ENCODE data around the gene DAB1. TPM values are rescaled to one million over a fixed set of nuclear protein-coding genes. Genes with fewer than 3 reads are reported as not detected.

Gene DAB1
- total RNA-seq, 5 donors from 2014 or later (not counting 1 experiment from before 2014, with no cell fraction given), result 0.82 to 3.7 (median 1.5) TPM

DNA sequence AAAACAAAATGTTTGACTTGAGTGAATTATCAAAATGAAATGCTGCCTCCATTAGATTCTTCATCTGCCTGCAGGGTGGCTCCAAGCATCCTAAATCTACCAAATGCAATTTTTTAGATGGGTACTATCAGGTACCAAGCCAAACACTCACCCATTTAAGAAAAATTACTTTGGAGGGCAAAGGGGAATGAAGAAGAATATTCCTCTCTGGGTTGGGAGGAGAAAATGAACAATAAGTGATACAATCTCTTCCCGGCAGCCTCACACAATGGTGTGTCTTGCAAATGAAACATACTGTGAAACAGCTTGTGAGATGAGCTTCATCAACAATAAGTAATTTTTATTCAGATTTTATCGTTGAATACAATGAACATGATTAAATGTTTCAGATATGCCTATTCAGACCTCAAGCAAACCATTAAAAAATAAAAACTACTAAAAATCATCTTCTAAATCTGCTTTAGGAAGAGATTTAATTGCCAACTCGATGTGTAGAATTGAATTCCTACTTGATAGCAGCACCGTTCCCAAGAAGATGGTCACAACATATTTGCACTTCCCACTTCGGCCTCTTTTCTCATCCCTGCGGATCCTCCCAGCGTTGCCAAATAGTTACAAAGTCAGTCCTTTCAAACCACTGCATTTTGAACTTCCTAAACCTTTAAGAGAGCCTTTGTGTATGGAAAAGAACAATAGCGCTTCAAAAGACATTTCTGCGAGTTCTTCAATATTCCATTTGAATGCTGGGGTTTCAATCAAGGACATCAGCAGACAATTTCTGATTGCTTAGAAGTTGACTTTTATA is 2.7 kb downstream of the DAB1 start:
- H3K27me3 ChIP-seq (replicated peaks in 1 of 2; ENCODE audit: control insufficient read depth in 2 of 2, extremely low read depth in 1 of 2, insufficient read depth in 2 of 2, low read length in 1 of 2), result peaks cover 9 to 23% of the 10 kb centered on the region in 2 experiments
- no peak for DNase-seq
- no peak overlapping the region for H3K4me3 ChIP-seq (ENCODE audit: control insufficient read depth in 1 of 2, extremely low read depth in 1 of 2, low read length in 1 of 2)
- no peaks in the 10 kb centered on the region for H3K36me3 ChIP-seq (ENCODE audit: control insufficient read depth in 2 of 2, extremely low read depth in 1 of 2, insufficient read depth in 1 of 2, low read length in 1 of 2)
- H3K9me3 ChIP-seq, result no peaks in the 10 kb centered on the region
- H3K4me1 ChIP-seq (ENCODE audit: control insufficient read depth in 1 of 2, extremely low read depth in 1 of 2, insufficient read depth in 2 of 2, low read length in 2 of 2), result peaks cover 0 to 9% of the 10 kb centered on the region in 2 experiments
- ChIA-PET POLR2A (interaction anchor here in 1 of 2 donors (0.6 kb wide), 1 partner anchor 12 kb away, joined by 3 read pairs; no protein-coding TSS in a partner anchor), CTCF (no interaction called here)
- Mint-ChIP-seq H3K36me3 (no peaks in the 10 kb centered on the region), H3K27me3 (peaks cover 41 to 56% of the 10 kb centered on the region in 2 donors), H3K4me1 (peaks cover 0 to 14% (median 10%) of the 10 kb centered on the region in 3 donors), H3K27ac (no peak overlapping the region), H3K9me3 (no peaks in the 10 kb centered on the region), H3K4me3 (no peak overlapping the region)
- ATAC-seq (replicated peaks in 1 of 4), result no peak
- H3K27ac ChIP-seq (ENCODE audit: low read length), result no peak overlapping the region
- WGBS (ENCODE audit: insufficient coverage), result 19% methylated on average over 3 of the region's 9 CpGs

DNA sequence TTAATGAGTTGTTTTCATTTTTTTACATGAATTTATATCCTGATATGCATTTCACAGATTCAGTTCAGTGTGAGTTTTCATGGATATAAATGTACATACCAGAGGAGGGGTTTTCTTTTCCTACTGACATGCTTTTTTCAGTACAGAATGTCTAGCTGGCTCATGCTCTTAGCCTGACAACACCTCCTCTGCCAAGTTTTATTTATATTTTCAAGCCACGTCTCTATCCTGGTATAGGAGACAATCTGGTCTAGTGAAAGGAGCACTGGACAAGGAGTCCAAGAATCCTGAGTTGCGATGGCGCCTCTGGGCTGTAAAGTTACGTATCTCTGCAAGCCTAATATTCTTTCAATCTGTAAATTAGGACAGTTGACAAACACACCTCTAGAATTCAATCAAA is 4.9 kb downstream of the DAB1 start:
- Histone ChIP-seq H3K9me3 (no peaks in the 10 kb centered on the region), H3K4me1 (ENCODE audit: control insufficient read depth in 1 of 2, extremely low read depth in 1 of 2, insufficient read depth in 2 of 2, low read length in 2 of 2) (peaks cover 0 to 3% of the 10 kb centered on the region in 2 experiments), H3K36me3 (ENCODE audit: control insufficient read depth in 2 of 2, extremely low read depth in 1 of 2, insufficient read depth in 1 of 2, low read length in 1 of 2) (no peaks in the 10 kb centered on the region), H3K27ac (ENCODE audit: low read length) (no peak overlapping the region), H3K27me3 (replicated peaks in 1 of 2; ENCODE audit: control insufficient read depth in 2 of 2, extremely low read depth in 1 of 2, insufficient read depth in 2 of 2, low read length in 1 of 2) (peaks cover 7 to 16% of the 10 kb centered on the region in 2 experiments), H3K4me3 (ENCODE audit: control insufficient read depth in 1 of 2, extremely low read depth in 1 of 2, low read length in 1 of 2) (no peak overlapping the region)
- Mint-ChIP-seq H3K9me3 (no peaks in the 10 kb centered on the region), H3K4me3 (no peak overlapping the region), H3K4me1 (peaks cover 0 to 11% (median 5%) of the 10 kb centered on the region in 3 donors), H3K36me3 (no peaks in the 10 kb centered on the region), H3K27ac (no peak overlapping the region), H3K27me3 (peaks cover 27 to 43% of the 10 kb centered on the region in 2 donors)
- no peak for ATAC-seq (replicated peaks in 1 of 4)
- WGBS (ENCODE audit: insufficient coverage), result no CpG with 5 or more reads among the region's 4 CpGs
- POLR2A ChIA-PET, result no interaction called here
- CTCF ChIA-PET, result interaction anchor here in 1 of 2 donors (0.5 to 0.6 kb wide), 2 partner anchors 13 to 32 kb away, joined by 3 to 5 read pairs; no protein-coding TSS in a partner anchor
- no peak for DNase-seq

DNA sequence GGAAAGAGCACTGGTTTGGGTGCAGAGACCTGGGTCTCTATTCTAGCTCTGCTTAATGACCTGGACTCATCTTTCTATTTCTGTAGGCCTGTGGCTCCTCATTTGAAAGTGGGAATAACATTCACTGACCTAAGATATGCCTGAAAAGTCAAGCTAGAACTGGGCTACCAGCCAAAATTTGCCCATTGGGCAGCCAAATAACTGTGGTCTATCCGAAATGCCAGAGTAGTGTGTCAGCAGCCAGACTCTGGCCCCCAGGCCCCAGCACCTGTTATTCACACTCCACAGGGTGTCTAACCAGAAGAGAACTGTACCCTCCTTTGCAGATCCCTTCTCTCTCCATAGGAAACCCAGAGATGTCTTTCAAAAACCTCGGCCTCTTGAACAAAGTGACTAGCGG is 12.6 kb downstream of the DAB1 start:
- no peaks in the 10 kb centered on the region for H3K36me3 ChIP-seq (ENCODE audit: control insufficient read depth in 2 of 2, extremely low read depth in 1 of 2, insufficient read depth in 1 of 2, low read length in 1 of 2)
- no peak for DNase-seq
- POLR2A ChIA-PET, result no interaction called here
- no peak for ATAC-seq (replicated peaks in 1 of 4)
- no peaks in the 10 kb centered on the region for H3K4me1 ChIP-seq (ENCODE audit: control insufficient read depth in 1 of 2, extremely low read depth in 1 of 2, insufficient read depth in 2 of 2, low read length in 2 of 2)
- peaks cover 2 to 9% (median 4%) of the 10 kb centered on the region in 3 donors for H3K9me3 Mint-ChIP-seq
- no peak overlapping the region for H3K27ac Mint-ChIP-seq
- no peak overlapping the region for H3K4me3 ChIP-seq (ENCODE audit: control insufficient read depth in 1 of 2, extremely low read depth in 1 of 2, low read length in 1 of 2)
- peaks cover 4 to 9% of the 10 kb centered on the region in 2 donors for H3K27me3 Mint-ChIP-seq
- H3K36me3 Mint-ChIP-seq, result no peaks in the 10 kb centered on the region
- no peaks in the 10 kb centered on the region for H3K9me3 ChIP-seq
- CTCF ChIA-PET, result no interaction called here
- no peak overlapping the region for H3K27ac ChIP-seq (ENCODE audit: low read length)
- no peaks in the 10 kb centered on the region for H3K4me1 Mint-ChIP-seq
- no peak overlapping the region for H3K4me3 Mint-ChIP-seq
- peaks cover 0 to 4% of the 10 kb centered on the region in 2 experiments for H3K27me3 ChIP-seq (replicated peaks in 1 of 2; ENCODE audit: control insufficient read depth in 2 of 2, extremely low read depth in 1 of 2, insufficient read depth in 2 of 2, low read length in 1 of 2)
- WGBS (ENCODE audit: insufficient coverage), result 74% methylated on average over 3 of the region's 3 CpGs

DNA sequence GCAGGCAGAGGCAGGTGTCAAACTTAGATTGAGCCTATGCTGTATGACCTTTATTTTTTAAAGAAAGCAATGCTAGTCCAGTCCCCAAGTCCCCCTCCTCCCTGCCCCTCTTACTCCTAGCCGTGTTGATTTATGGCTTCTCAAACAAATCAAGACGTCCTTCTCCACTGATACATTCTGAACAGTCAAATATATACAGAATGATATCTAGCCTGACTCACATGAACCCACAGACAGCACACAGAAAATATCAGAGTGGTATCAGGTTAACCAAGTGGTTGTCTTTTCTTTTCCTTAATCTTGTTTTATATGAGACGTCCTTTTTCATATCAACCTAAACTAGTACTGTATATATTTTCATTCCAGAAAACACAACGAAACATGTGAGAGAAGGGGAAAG is 13.4 kb downstream of the DAB1 start:
- H3K36me3 Mint-ChIP-seq, result no peaks in the 10 kb centered on the region
- H3K4me3 Mint-ChIP-seq, result no peak overlapping the region
- ATAC-seq (replicated peaks in 1 of 4) (no peak), DNase-seq (no peak)
- H3K4me3 ChIP-seq (ENCODE audit: control insufficient read depth in 1 of 2, extremely low read depth in 1 of 2, low read length in 1 of 2), result no peak overlapping the region
- POLR2A ChIA-PET, result no interaction called here
- H3K27me3 Mint-ChIP-seq, result peaks cover 0 to 6% of the 10 kb centered on the region in 2 donors
- H3K9me3 Mint-ChIP-seq, result peaks cover 2 to 9% (median 4%) of the 10 kb centered on the region in 3 donors
- H3K4me1 Mint-ChIP-seq, result no peaks in the 10 kb centered on the region
- H3K27me3 ChIP-seq (replicated peaks in 1 of 2; ENCODE audit: control insufficient read depth in 2 of 2, extremely low read depth in 1 of 2, insufficient read depth in 2 of 2, low read length in 1 of 2), result peaks cover 0 to 4% of the 10 kb centered on the region in 2 experiments
- no peak overlapping the region for H3K27ac Mint-ChIP-seq
- no peaks in the 10 kb centered on the region for H3K9me3 ChIP-seq
- CTCF ChIA-PET, result no interaction called here
- H3K4me1 ChIP-seq (ENCODE audit: control insufficient read depth in 1 of 2, extremely low read depth in 1 of 2, insufficient read depth in 2 of 2, low read length in 2 of 2), result no peaks in the 10 kb centered on the region
- no peaks in the 10 kb centered on the region for H3K36me3 ChIP-seq (ENCODE audit: control insufficient read depth in 2 of 2, extremely low read depth in 1 of 2, insufficient read depth in 1 of 2, low read length in 1 of 2)
- no peak overlapping the region for H3K27ac ChIP-seq (ENCODE audit: low read length)
- WGBS (ENCODE audit: insufficient coverage), result 62% methylated on average over 2 of the region's 4 CpGs

DNA sequence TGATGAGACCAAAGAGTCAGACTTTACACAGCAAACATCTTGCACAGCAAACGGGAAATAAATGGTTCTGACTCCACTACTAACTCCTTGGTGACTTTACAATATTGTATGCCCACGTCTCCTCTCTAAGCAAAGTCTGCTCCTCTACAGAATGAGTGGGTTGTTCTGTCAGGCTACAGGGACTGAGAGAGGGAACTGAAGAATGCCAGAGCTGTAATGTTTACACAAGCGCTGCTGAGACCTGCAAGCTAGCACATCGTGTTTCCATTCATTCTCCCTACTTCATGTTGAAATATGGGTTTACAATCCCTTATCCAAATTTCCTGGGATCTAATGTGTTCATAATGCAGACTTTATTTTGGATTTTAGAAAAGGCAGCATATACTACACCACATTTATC is 15.9 kb downstream of the DAB1 start:
- peaks cover 0 to 6% of the 10 kb centered on the region in 2 donors for H3K27me3 Mint-ChIP-seq
- POLR2A ChIA-PET, result no interaction called here
- no CpG with 5 or more reads among the region's 4 CpGs for WGBS (ENCODE audit: insufficient coverage)
- peaks cover 2 to 9% (median 4%) of the 10 kb centered on the region in 3 donors for H3K9me3 Mint-ChIP-seq
- ATAC-seq (replicated peaks in 1 of 4) (no peak), DNase-seq (no peak)
- Histone ChIP-seq H3K4me1 (ENCODE audit: control insufficient read depth in 1 of 2, extremely low read depth in 1 of 2, insufficient read depth in 2 of 2, low read length in 2 of 2) (no peaks in the 10 kb centered on the region), H3K27ac (ENCODE audit: low read length) (no peak overlapping the region), H3K36me3 (ENCODE audit: control insufficient read depth in 2 of 2, extremely low read depth in 1 of 2, insufficient read depth in 1 of 2, low read length in 1 of 2) (no peaks in the 10 kb centered on the region), H3K4me3 (ENCODE audit: control insufficient read depth in 1 of 2, extremely low read depth in 1 of 2, low read length in 1 of 2) (no peak overlapping the region), H3K27me3 (replicated peaks in 1 of 2; ENCODE audit: control insufficient read depth in 2 of 2, extremely low read depth in 1 of 2, insufficient read depth in 2 of 2, low read length in 1 of 2) (peaks cover 0 to 4% of the 10 kb centered on the region in 2 experiments), H3K9me3 (no peaks in the 10 kb centered on the region)
- no peaks in the 10 kb centered on the region for H3K4me1 Mint-ChIP-seq
- no peak overlapping the region for H3K4me3 Mint-ChIP-seq
- CTCF ChIA-PET, result no interaction called here
- H3K36me3 Mint-ChIP-seq, result no peaks in the 10 kb centered on the region
- H3K27ac Mint-ChIP-seq, result no peak overlapping the region

DNA sequence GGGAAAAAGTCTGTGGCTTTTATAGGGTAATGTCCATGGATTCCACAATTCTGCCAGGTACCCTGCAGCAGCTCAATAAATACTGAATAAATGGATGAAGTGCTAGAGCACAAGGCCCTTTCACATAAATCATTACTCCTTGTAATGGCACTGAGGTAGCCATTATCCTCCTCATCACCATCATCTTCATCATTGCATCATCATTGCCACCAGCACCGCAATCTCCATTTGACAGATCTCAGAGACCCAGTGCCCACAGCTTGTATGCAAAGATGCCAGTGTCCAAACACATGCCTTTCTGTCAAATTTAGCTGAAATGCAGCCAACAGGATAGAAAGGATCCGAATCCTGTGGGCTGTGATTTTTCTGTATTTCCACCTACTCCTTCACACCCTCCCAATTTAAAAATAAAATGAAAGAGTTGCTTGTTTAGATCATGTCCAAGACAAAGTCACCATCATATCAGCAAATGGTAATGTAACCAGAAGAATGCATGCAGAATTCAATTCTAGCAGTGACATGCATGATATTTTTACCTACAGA is 17.4 kb downstream of the DAB1 start:
- WGBS (ENCODE audit: insufficient coverage), result 85% methylated on average over 1 of the region's 2 CpGs
- no peak for ATAC-seq (replicated peaks in 1 of 4)
- Mint-ChIP-seq H3K4me1 (no peaks in the 10 kb centered on the region), H3K27me3 (peaks cover 0 to 6% of the 10 kb centered on the region in 2 donors), H3K4me3 (no peak overlapping the region), H3K9me3 (peaks cover 0 to 4% (median 0%) of the 10 kb centered on the region in 3 donors), H3K36me3 (no peaks in the 10 kb centered on the region), H3K27ac (no peak overlapping the region)
- ChIA-PET CTCF (no interaction called here), POLR2A (no interaction called here)
- Histone ChIP-seq H3K4me3 (ENCODE audit: control insufficient read depth in 1 of 2, extremely low read depth in 1 of 2, low read length in 1 of 2) (no peak overlapping the region), H3K9me3 (no peaks in the 10 kb centered on the region), H3K27ac (ENCODE audit: low read length) (no peak overlapping the region), H3K27me3 (replicated peaks in 1 of 2; ENCODE audit: control insufficient read depth in 2 of 2, extremely low read depth in 1 of 2, insufficient read depth in 2 of 2, low read length in 1 of 2) (peaks cover 0 to 3% of the 10 kb centered on the region in 2 experiments), H3K4me1 (ENCODE audit: control insufficient read depth in 1 of 2, extremely low read depth in 1 of 2, insufficient read depth in 2 of 2, low read length in 2 of 2) (no peaks in the 10 kb centered on the region), H3K36me3 (ENCODE audit: control insufficient read depth in 2 of 2, extremely low read depth in 1 of 2, insufficient read depth in 1 of 2, low read length in 1 of 2) (no peaks in the 10 kb centered on the region)
- no peak for DNase-seq

Measured in T-cell (primary cell).